B cell (primary cell): ENCODE measurements around the gene OTUD5. TPM values are rescaled to one million over a fixed set of nuclear protein-coding genes. Genes with fewer than 3 reads are reported as not detected.

Experiments used
- ATAC-seq: fragments of 200-7000 bp; cut with Tn5 transposase; one replicate; pipeline ENCODE4 v1.10.0; 2021; ENCODE audit warnings: low read depth, mild to moderate bottlenecking, moderate number of reproducible peaks, moderate library complexity
- CTCF ChIA-PET: fragments of 350-600 bp; sonication (Branson Sonifier 250); formaldehyde crosslinking; loops from one replicate; lab custom pipeline; 2021; ENCODE audit warnings: antibody characterized with exemption, inconsistent platforms; lab: Charles Lee
- POLR2A ChIA-PET: fragments of 350-600 bp; sonication (Branson Sonifier 250); formaldehyde crosslinking; loops from one replicate; lab custom pipeline; 2021; ENCODE audit warnings: antibody characterized with exemption; lab: Charles Lee
- DNase-seq: peaks from one replicate; pipeline ENCODE4 v3.0.0; 2013
- H2AFZ ChIP-seq: 2 replicates; pipeline ENCODE4 v1.6.1; 2012; ENCODE audit warnings: mild to moderate bottlenecking, low read depth, low read length; ENCODE audit not compliant: insufficient read depth, poor library complexity, severe bottlenecking
- H3K27ac ChIP-seq, 2 donors: 1 replicate in 1 of 2; 2 replicates in 1 of 2; pipeline ENCODE4 v1.5.1; 2012 to 2013; ENCODE audit warnings: low read length in 2 of 2, mild to moderate bottlenecking in 2 of 2, moderate library complexity in 1 of 2
- H3K27me3 ChIP-seq, 4 experiments: fragments of 200-600 bp in 1 of 4; sonication (generic) in 1 of 4; replicated peaks in 1 of 4; 1 replicate in 2 of 4; 2 replicates in 2 of 4; pipeline versions ENCODE4 v1.6.1 to v1.7.0; 2013 to 2016; ENCODE audit warnings: low read length in 3 of 4, mild to moderate bottlenecking in 2 of 4, mixed read lengths in 1 of 4, moderate library complexity in 1 of 4; ENCODE audit not compliant: insufficient read depth in 4 of 4, control insufficient read depth in 3 of 4; ENCODE audit errors: control extremely low read depth in 1 of 4
- H3K36me3 ChIP-seq, 2 experiments: replicated peaks in 1 of 2; 1 replicate in 1 of 2; 2 replicates in 1 of 2; pipeline versions ENCODE4 v1.6.1 to v1.7.1; 2013; ENCODE audit warnings: low read length in 1 of 2; ENCODE audit not compliant: insufficient read depth in 2 of 2, control insufficient read depth in 1 of 2; ENCODE audit errors: control extremely low read depth in 1 of 2, extremely low read depth in 1 of 2
- H3K4me1 ChIP-seq, 2 donors: fragments of 200-600 bp in 1 of 2; sonication (generic) in 1 of 2; 1 replicate in 1 of 2; 2 replicates in 1 of 2; pipeline versions ENCODE4 v1.5.1 to v1.6.1; 2013 to 2017; ENCODE audit warnings: low read length in 2 of 2; ENCODE audit not compliant: control insufficient read depth in 2 of 2, insufficient read depth in 2 of 2
- H3K4me2 ChIP-seq: replicated peaks from 2 replicates; pipeline ENCODE3; 2012; ENCODE audit warnings: mild to moderate bottlenecking, low read depth, low read length; ENCODE audit not compliant: poor library complexity, severe bottlenecking
- H3K4me3 ChIP-seq, 5 experiments: fragments of 200-600 bp in 1 of 5; sonication (generic) in 1 of 5; 1 replicate in 3 of 5; 2 replicates in 2 of 5; pipeline versions ENCODE4 v1.5.1 to v1.7.0; 2011 to 2016; ENCODE audit warnings: low read length in 4 of 5, mild to moderate bottlenecking in 4 of 5, low read depth in 2 of 5, control low read depth in 1 of 5, moderate library complexity in 1 of 5; ENCODE audit not compliant: insufficient read depth in 1 of 5; ENCODE audit errors: control extremely low read depth in 1 of 5, extremely low read depth in 1 of 5
- H3K79me2 ChIP-seq: fragments of 200-600 bp; sonication (generic); one replicate; pipeline ENCODE4 v1.6.0; 2016; ENCODE audit warnings: low read length; ENCODE audit not compliant: control insufficient read depth, insufficient read depth
- H3K9ac ChIP-seq: fragments of 200-600 bp; sonication (generic); 2 replicates; pipeline ENCODE4 v1.6.1; 2017; ENCODE audit warnings: mild to moderate bottlenecking, low read length, moderate library complexity
- H3K9me3 ChIP-seq, 3 donors: one replicate each; pipeline versions ENCODE4 v1.6.1 to v1.7.1; 2013; ENCODE audit warnings: low read length in 2 of 3; ENCODE audit not compliant: control insufficient read depth in 2 of 3, insufficient read depth in 1 of 3; ENCODE audit errors: control extremely low read depth in 1 of 3
- H4K20me1 ChIP-seq: 2 replicates; pipeline ENCODE4 v1.6.0; 2012; ENCODE audit warnings: mild to moderate bottlenecking, low read length; ENCODE audit not compliant: insufficient read depth, control insufficient read depth, poor library complexity, severe bottlenecking
- H3K27ac Mint-ChIP-seq: one replicate; pipeline ENCODE4 v1.8.0; 2021; ENCODE audit warnings: mixed read lengths
- H3K27me3 Mint-ChIP-seq: one replicate; pipeline ENCODE4 v1.8.0; 2021; ENCODE audit warnings: mixed read lengths
- H3K4me1 Mint-ChIP-seq: one replicate; pipeline ENCODE4 v1.8.0; 2021; ENCODE audit warnings: mixed read lengths
- H3K4me3 Mint-ChIP-seq: one replicate; pipeline ENCODE4 v1.8.0; 2021; ENCODE audit warnings: mixed read lengths
- H3K9me3 Mint-ChIP-seq: one replicate; pipeline ENCODE4 v1.8.0; 2022; ENCODE audit warnings: mixed read lengths; ENCODE audit not compliant: insufficient read depth
- CTCF ChIP-seq: fragments of 200-600 bp; IDR thresholded peaks from one replicate; pipeline ENCODE4 v1.8.0; 2022; ENCODE audit warnings: antibody characterized with exemption, mild to moderate bottlenecking
- EZH2 ChIP-seq: IDR thresholded peaks from 2 replicates; pipeline ENCODE4 v1.6.1; 2012; ENCODE audit warnings: borderline replicate concordance, low read depth, mild to moderate bottlenecking, moderate library complexity, low read length; ENCODE audit not compliant: insufficient read depth, poor library complexity, severe bottlenecking
- WGBS: methylation state at CpG from one replicate; pipeline ENCODE4 v1.1.5; 2013; ENCODE audit warnings: missing lambda C conversion rate; ENCODE audit not compliant: insufficient coverage; 5-methylcytosine and 5-hydroxymethylcytosine counted together
- intact Hi-C: fragments of 100-400 bp; cut with micrococcal nuclease; formaldehyde crosslinking; loops from one replicate; pipeline ENCODE4 v1.10.0; 2022
- polyA plus RNA-seq: library from polyadenylated mRNA; depleted of rRNA; stranded (reverse); fragments of >200 nt; gene quantifications from 2 replicates; pipeline ENCODE4 v1.2.3, GENCODE V29; 2012
- total RNA-seq, 2 donors: library from RNA; stranded (reverse); fragments of 120-200 nt in 1 of 2; gene quantifications; 1 replicate in 1 of 2; 2 replicates in 1 of 2; pipeline versions ENCODE4 v1.2.3 to v1.2.4, GENCODE V29; 2013 to 2022

OTUD5 gene
- total and polyA plus RNA-seq, 2 donors (not counting 1 experiment from before 2014, with no cell fraction given) = 105 to 116 TPM

DNA sequence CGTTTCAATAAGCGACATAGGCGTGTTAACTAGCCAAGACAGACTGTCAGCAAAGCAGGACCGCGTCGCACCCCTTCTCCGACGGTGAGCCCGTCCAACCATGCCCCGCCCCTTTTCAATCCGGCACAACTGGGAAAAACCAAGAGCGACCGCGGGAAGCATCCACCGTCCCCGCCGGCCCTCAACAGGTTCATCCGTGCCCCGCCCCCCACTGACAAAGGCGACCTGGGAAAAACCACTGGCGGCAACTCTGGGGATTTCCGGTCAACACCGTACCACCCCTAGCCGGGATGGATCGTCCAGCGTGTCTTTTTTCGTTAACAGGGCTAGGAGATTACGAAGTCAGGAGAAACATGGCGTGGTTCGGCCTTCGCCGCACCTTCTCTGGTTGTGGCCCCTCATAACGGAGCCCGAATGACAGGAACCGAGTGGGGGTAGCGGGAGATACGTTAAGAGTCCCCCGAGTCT lies 60.2 kb downstream of the OTUD5 start:
- H3K4me1 Mint-ChIP-seq = peaks cover 22% of the 10 kb centered on the region
- H3K27ac ChIP-seq = peak overlapping the region; percentile 93 to 94
- peak overlapping the region; percentile 74 for H2AFZ ChIP-seq
- peak overlapping the region; percentile 93 for H3K9ac ChIP-seq
- no peak for TF ChIP-seq EZH2
- TF ChIP-seq CTCF = no peak
- ChIA-PET CTCF (interaction anchor here (0.7 to 1.3 kb wide), 4 partner anchors 19 to 249 kb away, joined by 3 to 9 read pairs (median 6); no protein-coding TSS in a partner anchor), POLR2A (interaction anchor here (0.6 to 1.7 kb wide), 8 partner anchors 15 to 105 kb away, joined by 4 to 15 read pairs (median 4); partner anchors contain the start of genes GRIPAP1, HDAC6, PIM2 and SLC35A2)
- 1% methylated on average over 37 of the region's 38 CpGs for WGBS
- no peaks in the 10 kb centered on the region for H3K27me3 Mint-ChIP-seq
- H3K9me3 Mint-ChIP-seq = no peaks in the 10 kb centered on the region
- H3K36me3 ChIP-seq = peaks cover 2 to 13% of the 10 kb centered on the region in 2 experiments
- intact Hi-C loops = loop anchor here (1.0 to 10.0 kb wide), 3 partner anchors 14 to 1062 kb away; partner anchors contain the start of genes SLC35A2 and ZNF81
- H3K4me3 Mint-ChIP-seq = peak overlapping the region; percentile 89
- peaks cover 31% of the 10 kb centered on the region for H3K79me2 ChIP-seq
- peaks cover 12 to 21% of the 10 kb centered on the region in 2 donors for H3K4me1 ChIP-seq
- peak overlapping the region; percentile 81 to 91 (median 86) for H3K4me3 ChIP-seq
- peaks cover 8% of the 10 kb centered on the region for H4K20me1 ChIP-seq
- H3K27me3 ChIP-seq = no peaks in the 10 kb centered on the region
- H3K9me3 ChIP-seq = no peaks in the 10 kb centered on the region
- no peak for ATAC-seq
- peak overlapping the region; percentile 80 for H3K4me2 ChIP-seq
- peak; percentile 69 for DNase-seq
- peak overlapping the region; percentile 94 for H3K27ac Mint-ChIP-seq

- WGBS = no CpG with 5 or more reads among the region's 9 CpGs
- ChIA-PET CTCF (interaction anchor here (0.7 kb wide), 1 partner anchor 145 kb away, joined by 3 read pairs; no protein-coding TSS in a partner anchor), POLR2A (interaction anchor here (0.7 kb wide), 1 partner anchor 44 kb away, joined by 3 read pairs; no protein-coding TSS in a partner anchor)
- Mint-ChIP-seq H3K27me3 (no peaks in the 10 kb centered on the region), H3K27ac (peak overlapping the region; percentile 94), H3K4me1 (peaks cover 26% of the 10 kb centered on the region), H3K4me3 (peak overlapping the region; percentile 89), H3K9me3 (no peaks in the 10 kb centered on the region)
- H3K4me3 ChIP-seq = peak overlapping the region; percentile 81 to 91 (median 86)
- no peaks in the 10 kb centered on the region for H3K9me3 ChIP-seq
- TF ChIP-seq CTCF (no peak), EZH2 (no peak)
- H3K27ac ChIP-seq = peak overlapping the region; percentile 93 to 94
- peak overlapping the region; percentile 80 for H3K4me2 ChIP-seq
- H3K79me2 ChIP-seq = peaks cover 31% of the 10 kb centered on the region
- H3K9ac ChIP-seq = peak overlapping the region; percentile 93
- no peak for DNase-seq
- H4K20me1 ChIP-seq = peaks cover 4% of the 10 kb centered on the region
- H3K36me3 ChIP-seq = peaks cover 2 to 8% of the 10 kb centered on the region in 2 experiments
- ATAC-seq = no peak
- H3K27me3 ChIP-seq = no peaks in the 10 kb centered on the region
- peaks cover 12 to 26% of the 10 kb centered on the region in 2 donors for H3K4me1 ChIP-seq
- intact Hi-C loops = loop anchor here (1.0 to 10.0 kb wide), 3 partner anchors 15 to 1062 kb away; partner anchors contain the start of genes SLC35A2 and ZNF81
- no peak overlapping the region for H2AFZ ChIP-seq
Observed at GRCh38 chrX:48896611-48897011, 60.8 kb downstream of the OTUD5 start.
